CD4-positive, alpha-beta memory T cell (primary cell): ENCODE results near the gene ISM2. TPM values are rescaled to one million over a fixed set of nuclear protein-coding genes. Genes with fewer than 3 reads are reported as not detected.

Experiments
- CTCF ChIA-PET: fragments of 350-600 bp; sonication (Branson Sonifier 250); formaldehyde crosslinking; loops from one replicate; lab custom pipeline; 2021; ENCODE audit warnings: inconsistent platforms; ENCODE audit not compliant: partially characterized antibody; lab: Charles Lee
- POLR2A ChIA-PET: fragments of 350-600 bp; sonication (Branson Sonifier 250); formaldehyde crosslinking; loops from one replicate; lab custom pipeline; 2021; ENCODE audit not compliant: partially characterized antibody; lab: Charles Lee
- DNase-seq, 5 donors: peaks; one replicate each; pipeline versions ENCODE4 v3.0.0 to v3.0.0-alpha.2; 2020 to 2022; ENCODE audit warnings: mixed read lengths in 1 of 5
- H3K27ac ChIP-seq: one replicate; pipeline ENCODE4 v1.7.0; 2013; ENCODE audit warnings: low read depth, low read length
- H3K27me3 ChIP-seq: 2 replicates; pipeline ENCODE4 v1.7.0; 2013; ENCODE audit warnings: mild to moderate bottlenecking, low read length, moderate library complexity; ENCODE audit not compliant: insufficient read depth
- H3K36me3 ChIP-seq: 2 replicates; pipeline ENCODE4 v1.7.0; 2013; ENCODE audit warnings: mild to moderate bottlenecking, low read length, moderate library complexity; ENCODE audit not compliant: insufficient read depth
- H3K4me1 ChIP-seq: 2 replicates; pipeline ENCODE4 v1.7.0; 2013; ENCODE audit warnings: mild to moderate bottlenecking, low read length, moderate library complexity; ENCODE audit not compliant: insufficient read depth
- H3K4me3 ChIP-seq, 2 donors: one replicate each; pipeline ENCODE4 v1.7.0; 2013; ENCODE audit warnings: low read length in 2 of 2, mild to moderate bottlenecking in 1 of 2
- H3K9me3 ChIP-seq, 2 donors: one replicate each; pipeline ENCODE4 v1.7.0; 2013; ENCODE audit warnings: low read length in 2 of 2, control low read depth in 1 of 2; ENCODE audit not compliant: control insufficient read depth in 1 of 2
- H3K27ac Mint-ChIP-seq, 7 donors: one replicate each; pipeline ENCODE4 v1.8.0; 2020 to 2021; ENCODE audit warnings: mixed read lengths in 7 of 7, mild to moderate bottlenecking in 6 of 7, inconsistent platforms in 3 of 7, moderate library complexity in 3 of 7
- H3K27me3 Mint-ChIP-seq, 2 donors: one replicate each; pipeline ENCODE4 v1.8.0; 2020 to 2021; ENCODE audit warnings: mixed read lengths in 2 of 2
- H3K36me3 Mint-ChIP-seq, 2 donors: one replicate each; pipeline ENCODE4 v1.8.0; 2020 to 2021; ENCODE audit warnings: mixed read lengths in 2 of 2, inconsistent platforms in 1 of 2, mild to moderate bottlenecking in 1 of 2
- H3K4me1 Mint-ChIP-seq, 4 donors: one replicate each; pipeline ENCODE4 v1.8.0; 2020 to 2021; ENCODE audit warnings: mixed read lengths in 4 of 4, mild to moderate bottlenecking in 1 of 4
- H3K4me3 Mint-ChIP-seq, 8 donors: one replicate each; pipeline ENCODE4 v1.8.0; 2020 to 2021; ENCODE audit warnings: mixed read lengths in 8 of 8, mild to moderate bottlenecking in 7 of 8, moderate library complexity in 6 of 8, inconsistent platforms in 3 of 8
- H3K9me3 Mint-ChIP-seq, 8 donors: one replicate each; pipeline ENCODE4 v1.8.0; 2020 to 2021; ENCODE audit warnings: mixed read lengths in 8 of 8, mild to moderate bottlenecking in 5 of 8, inconsistent platforms in 3 of 8, moderate library complexity in 1 of 8
- intact Hi-C: fragments of 100-400 bp; cut with micrococcal nuclease; formaldehyde crosslinking; loops from one replicate; pipeline ENCODE4 v1.15.1; 2023
- polyA plus RNA-seq, 2 donors: library from polyadenylated mRNA; unstranded; fragments of 300-500 nt; fragmentation: Illumina TruSeq; gene quantifications; one replicate each; pipeline ENCODE4 v1.2.3, GENCODE V29; 2021
- total RNA-seq, 2 experiments: library from RNA; stranded (reverse); gene quantifications; one replicate each; pipeline ENCODE4 v1.2.3, GENCODE V29; 2021

Gene ISM2
- total and polyA plus RNA-seq, 4 experiments from 2014 or later, result not detected

GRCh38 chr14:77482422-77482821 lies 16.2 kb downstream of the ISM2 start:
- Mint-ChIP-seq H3K4me1 (no peaks in the 10 kb centered on the region), H3K27me3 (no peaks in the 10 kb centered on the region), H3K9me3 (no peaks in the 10 kb centered on the region), H3K36me3 (no peaks in the 10 kb centered on the region), H3K4me3 (no peak overlapping the region), H3K27ac (no peak overlapping the region)
- Histone ChIP-seq H3K27ac (no peak overlapping the region), H3K4me1 (no peaks in the 10 kb centered on the region), H3K4me3 (no peak overlapping the region), H3K36me3 (no peaks in the 10 kb centered on the region), H3K27me3 (no peaks in the 10 kb centered on the region), H3K9me3 (no peaks in the 10 kb centered on the region)
- POLR2A ChIA-PET, result no interaction called here
- no peak for DNase-seq
- CTCF ChIA-PET, result interaction anchor here (1.2 kb wide), 1 partner anchor 36 kb away, joined by 3 read pairs; no protein-coding TSS in a partner anchor
- intact Hi-C loops, result no loop called here

GRCh38 chr14:77478796-77479195 lies 19.8 kb downstream of the ISM2 start:
- Mint-ChIP-seq H3K36me3 (no peaks in the 10 kb centered on the region), H3K27ac (no peak overlapping the region), H3K27me3 (no peaks in the 10 kb centered on the region), H3K4me3 (no peak overlapping the region), H3K9me3 (no peaks in the 10 kb centered on the region), H3K4me1 (no peaks in the 10 kb centered on the region)
- no peak overlapping the region for H3K27ac ChIP-seq
- DNase-seq, result no peak
- POLR2A ChIA-PET, result no interaction called here
- no peaks in the 10 kb centered on the region for H3K27me3 ChIP-seq
- intact Hi-C loops, result no loop called here
- no peak overlapping the region for H3K4me3 ChIP-seq
- no peaks in the 10 kb centered on the region for H3K4me1 ChIP-seq
- CTCF ChIA-PET, result no interaction called here
- no peaks in the 10 kb centered on the region for H3K9me3 ChIP-seq
- H3K36me3 ChIP-seq, result no peaks in the 10 kb centered on the region

- no peak overlapping the region for H3K27ac Mint-ChIP-seq
- no peaks in the 10 kb centered on the region for H3K9me3 ChIP-seq
- no peaks in the 10 kb centered on the region for H3K27me3 Mint-ChIP-seq
- no peaks in the 10 kb centered on the region for H3K36me3 ChIP-seq
- H3K4me3 ChIP-seq, result no peak overlapping the region
- no peaks in the 10 kb centered on the region for H3K4me1 Mint-ChIP-seq
- no peak overlapping the region for H3K4me3 Mint-ChIP-seq
- POLR2A ChIA-PET, result no interaction called here
- H3K4me1 ChIP-seq, result no peaks in the 10 kb centered on the region
- no peaks in the 10 kb centered on the region for H3K9me3 Mint-ChIP-seq
- no peak for DNase-seq
- no peak overlapping the region for H3K27ac ChIP-seq
- no peaks in the 10 kb centered on the region for H3K36me3 Mint-ChIP-seq
- intact Hi-C loops, result no loop called here
- CTCF ChIA-PET, result no interaction called here
- no peaks in the 10 kb centered on the region for H3K27me3 ChIP-seq
These were observed 20.6 kb downstream of the ISM2 start for GRCh38 chr14:77478029-77478428.

GRCh38 chr14:77475432-77476115 lies 23.0 kb downstream of the ISM2 start:
- no peaks in the 10 kb centered on the region for H3K9me3 Mint-ChIP-seq
- POLR2A ChIA-PET, result no interaction called here
- H3K4me3 Mint-ChIP-seq, result no peak overlapping the region
- DNase-seq, result no peak
- H3K27ac Mint-ChIP-seq, result no peak overlapping the region
- Histone ChIP-seq H3K27ac (no peak overlapping the region), H3K36me3 (no peaks in the 10 kb centered on the region), H3K27me3 (no peaks in the 10 kb centered on the region), H3K4me1 (no peaks in the 10 kb centered on the region), H3K9me3 (no peaks in the 10 kb centered on the region), H3K4me3 (no peak overlapping the region)
- intact Hi-C loops, result no loop called here
- CTCF ChIA-PET, result no interaction called here
- no peaks in the 10 kb centered on the region for H3K27me3 Mint-ChIP-seq
- H3K4me1 Mint-ChIP-seq, result no peaks in the 10 kb centered on the region
- H3K36me3 Mint-ChIP-seq, result no peaks in the 10 kb centered on the region

GRCh38 chr14:77474479-77475177 lies 24.0 kb downstream of the ISM2 start:
- no peaks in the 10 kb centered on the region for H3K9me3 Mint-ChIP-seq
- intact Hi-C loops, result no loop called here
- POLR2A ChIA-PET, result no interaction called here

GRCh38 chr14:77473921-77474320 lies 24.7 kb downstream of the ISM2 start:
- Histone ChIP-seq H3K36me3 (peaks cover 8% of the 10 kb centered on the region), H3K27me3 (no peaks in the 10 kb centered on the region), H3K4me3 (no peak overlapping the region), H3K27ac (no peak overlapping the region), H3K9me3 (no peaks in the 10 kb centered on the region), H3K4me1 (no peaks in the 10 kb centered on the region)
- CTCF ChIA-PET, result no interaction called here
- no peaks in the 10 kb centered on the region for H3K27me3 Mint-ChIP-seq
- POLR2A ChIA-PET, result no interaction called here
- intact Hi-C loops, result no loop called here
- H3K4me1 Mint-ChIP-seq, result peaks cover 0 to 3% (median 0%) of the 10 kb centered on the region in 4 donors
- H3K9me3 Mint-ChIP-seq, result no peaks in the 10 kb centered on the region
- no peak overlapping the region for H3K27ac Mint-ChIP-seq
- H3K36me3 Mint-ChIP-seq, result peaks cover 6 to 9% of the 10 kb centered on the region in 2 donors
- no peak for DNase-seq
- H3K4me3 Mint-ChIP-seq, result no peak overlapping the region

More at GRCh38 chr14:77474479-77475177, 24.0 kb downstream of the ISM2 start:
- Mint-ChIP-seq H3K4me1 (no peaks in the 10 kb centered on the region), H3K27me3 (no peaks in the 10 kb centered on the region), H3K27ac (no peak overlapping the region), H3K36me3 (peaks cover 0 to 2% of the 10 kb centered on the region in 2 donors), H3K4me3 (no peak overlapping the region)
- no peak for DNase-seq
- CTCF ChIA-PET, result no interaction called here
- Histone ChIP-seq H3K4me1 (no peaks in the 10 kb centered on the region), H3K4me3 (no peak overlapping the region), H3K9me3 (no peaks in the 10 kb centered on the region), H3K27me3 (no peaks in the 10 kb centered on the region), H3K27ac (no peak overlapping the region), H3K36me3 (peaks cover 1% of the 10 kb centered on the region)

- Mint-ChIP-seq H3K36me3 (peaks cover 30 to 39% of the 10 kb centered on the region in 2 donors), H3K27ac (no peak overlapping the region), H3K4me3 (no peak overlapping the region), H3K4me1 (peaks cover 0 to 5% (median 0%) of the 10 kb centered on the region in 4 donors), H3K27me3 (no peaks in the 10 kb centered on the region), H3K9me3 (no peaks in the 10 kb centered on the region)
- no peaks in the 10 kb centered on the region for H3K4me1 ChIP-seq
- no peaks in the 10 kb centered on the region for H3K27me3 ChIP-seq
- DNase-seq, result no peak
- no peaks in the 10 kb centered on the region for H3K9me3 ChIP-seq
- no peak overlapping the region for H3K4me3 ChIP-seq
- peaks cover 33% of the 10 kb centered on the region for H3K36me3 ChIP-seq
- ChIA-PET POLR2A (no interaction called here), CTCF (no interaction called here)
- intact Hi-C loops, result no loop called here
- no peak overlapping the region for H3K27ac ChIP-seq
These were observed 28.3 kb downstream of the ISM2 start for GRCh38 chr14:77470224-77470870.
